Stimulated activated CD4-positive, alpha-beta T cell treated with anti-CD3 and anti-CD28 coated beads, Interleukin-12 subunit alpha, Interleukin-12 subunit beta, amount 100 ng/mL, for 48 hours (primary cell): ENCODE data around the gene PATJ.
"Not testable (repeated sequence)": the region's sequence is repeated elsewhere in the genome, so short reads cannot be mapped to it uniquely, and the experiment has no call there.

Experiments used
- DNase-seq, 3 donors: peaks; one replicate each; pipeline ENCODE4 v3.0.0-alpha.2; 2020; ENCODE audit warnings: low read depth in 2 of 3, low spot score in 1 of 3

The PATJ gene

GRCh38 chr1:62198069-62198780 lies 455.9 kb downstream of the PATJ start:
- DNase-seq = no peak

- no peak for DNase-seq
Measured at GRCh38 chr1:62198781-62199125, 456.5 kb downstream of the PATJ start.

GRCh38 chr1:62207187-62207586 lies 464.9 kb downstream of the PATJ start:
- no peak for DNase-seq

GRCh38 chr1:62208087-62208486 lies 465.8 kb downstream of the PATJ start:
- no peak for DNase-seq

GRCh38 chr1:62208970-62209369 lies 466.7 kb downstream of the PATJ start:
- DNase-seq = no peak

- DNase-seq = no peak
Measured at GRCh38 chr1:62209931-62210595, 467.8 kb downstream of the PATJ start.

GRCh38 chr1:62210960-62211359 lies 468.7 kb downstream of the PATJ start:
- no peak for DNase-seq

GRCh38 chr1:62212411-62212810 lies 470.1 kb downstream of the PATJ start:
- no peak for DNase-seq

GRCh38 chr1:62213075-62213914 lies 471.0 kb downstream of the PATJ start:
- no peak for DNase-seq

GRCh38 chr1:62218604-62219003 lies 476.3 kb downstream of the PATJ start:
- DNase-seq = no peak

- DNase-seq = not testable (repeated sequence)
Measured at GRCh38 chr1:62220456-62220855, 478.2 kb downstream of the PATJ start.

GRCh38 chr1:62221171-62221570 lies 478.9 kb downstream of the PATJ start:
- DNase-seq = no peak

GRCh38 chr1:62222321-62222720 lies 480.0 kb downstream of the PATJ start:
- DNase-seq = no peak

GRCh38 chr1:62224182-62224581 lies 481.9 kb downstream of the PATJ start:
- no peak for DNase-seq

- DNase-seq = no peak
Measured at GRCh38 chr1:62227496-62227895, 485.2 kb downstream of the PATJ start.
